SK-N-MC (cell line): Measurements from ENCODE around the gene NT5DC4.

Experiments used
- EZH2 ChIP-seq: fragments of 200-600 bp; sonication (generic); IDR thresholded peaks from one replicate; pipeline ENCODE4 v1.6.1; 2017; ENCODE audit warnings: antibody characterized with exemption
- FOXP2 ChIP-seq: optimal IDR thresholded peaks from 2 replicates; pipeline ENCODE3; 2011; ENCODE audit warnings: mild to moderate bottlenecking, moderate library complexity; ENCODE audit not compliant: insufficient read depth; ENCODE audit errors: extremely low read length, control extremely low read depth
- POLR2AphosphoS5 ChIP-seq: IDR thresholded peaks from 2 replicates; pipeline ENCODE4 v1.6.1; 2012; ENCODE audit warnings: mild to moderate bottlenecking, low read depth, low read length, borderline replicate concordance

DNA sequence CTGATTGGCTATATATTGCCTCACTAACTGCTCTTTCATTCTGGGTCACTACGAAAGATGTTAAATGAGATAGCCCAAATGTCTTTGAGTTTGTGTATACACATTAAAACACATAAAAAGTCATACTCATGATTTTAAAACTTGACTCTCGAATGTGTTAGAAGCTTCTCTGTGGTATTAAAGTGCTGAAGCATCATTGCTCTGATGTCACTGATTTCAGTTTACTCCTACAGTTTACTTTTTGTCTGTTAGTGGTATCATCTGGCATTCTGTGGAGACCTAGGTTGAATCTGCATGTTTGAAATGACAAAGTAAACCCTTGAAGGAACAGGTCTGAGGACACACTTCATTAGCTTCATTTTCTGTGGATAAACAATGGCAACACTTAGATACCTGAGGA, 10.7 kb downstream of the NT5DC4 start:
- TF ChIP-seq POLR2AphosphoS5 (no peak), EZH2 (no peak), FOXP2 (no peak)
